Forelimb muscle (tissue), 1 donor: ENCODE results near the gene DPYSL3. TPM values are rescaled to one million over a fixed set of nuclear protein-coding genes. Genes with fewer than 3 reads are reported as not detected.

Source experiments
- DNase-seq: peaks from one replicate; pipeline ENCODE4 v3.0.0-alpha.2; 2013; ENCODE audit warnings: low read depth
- polyA plus RNA-seq: library from polyadenylated mRNA; unstranded; fragments of 120-200 nt; gene quantifications from one replicate; pipeline ENCODE4 v1.2.1, GENCODE V29; 2013; ENCODE audit not compliant: insufficient read length

The DPYSL3 gene
- polyA plus RNA-seq, 1 donor, result 95.7 TPM

GRCh38 chr5:147472664-147473475 lies 37.0 kb downstream of the DPYSL3 start:
- peak; percentile 80 for DNase-seq

- no peak for DNase-seq
These were observed 41.8 kb downstream of the DPYSL3 start for GRCh38 chr5:147467973-147468508.

- no peak for DNase-seq
These were observed 43.4 kb downstream of the DPYSL3 start for GRCh38 chr5:147466360-147466980.

- no peak for DNase-seq
These were observed 44.1 kb downstream of the DPYSL3 start for GRCh38 chr5:147465747-147466146.

- DNase-seq, result no peak
These were observed 45.7 kb downstream of the DPYSL3 start for GRCh38 chr5:147464211-147464610.

GRCh38 chr5:147461915-147462314 lies 48.0 kb downstream of the DPYSL3 start:
- DNase-seq, result no peak

- no peak for DNase-seq
These were observed 49.5 kb downstream of the DPYSL3 start for GRCh38 chr5:147460380-147460779.

GRCh38 chr5:147458581-147458980 lies 51.3 kb downstream of the DPYSL3 start:
- DNase-seq, result no peak

GRCh38 chr5:147455822-147456450 lies 53.9 kb downstream of the DPYSL3 start:
- no peak for DNase-seq

- peak; percentile 78 for DNase-seq
These were observed 54.7 kb downstream of the DPYSL3 start for GRCh38 chr5:147454996-147455677.

- no peak for DNase-seq
These were observed 55.7 kb downstream of the DPYSL3 start for GRCh38 chr5:147453875-147454814.

GRCh38 chr5:147452165-147452811 lies 57.6 kb downstream of the DPYSL3 start:
- DNase-seq, result no peak

GRCh38 chr5:147451193-147451592 lies 58.7 kb downstream of the DPYSL3 start:
- DNase-seq, result no peak

GRCh38 chr5:147450606-147451005 lies 59.3 kb downstream of the DPYSL3 start:
- no peak for DNase-seq

- DNase-seq, result no peak
These were observed 61.1 kb downstream of the DPYSL3 start for GRCh38 chr5:147448766-147449165.

GRCh38 chr5:147446523-147446922 lies 63.3 kb downstream of the DPYSL3 start:
- DNase-seq, result no peak

- DNase-seq, result no peak
These were observed 64.0 kb downstream of the DPYSL3 start for GRCh38 chr5:147445917-147446316.

GRCh38 chr5:147445090-147445489 lies 64.8 kb downstream of the DPYSL3 start:
- DNase-seq, result no peak

- no peak for DNase-seq
These were observed 67.6 kb downstream of the DPYSL3 start for GRCh38 chr5:147442224-147442623.

- no peak for DNase-seq
These were observed 68.6 kb downstream of the DPYSL3 start for GRCh38 chr5:147441191-147441695.
